ENCODE measurements around the gene EYS. TPM values are rescaled to one million over a fixed set of nuclear protein-coding genes. Genes with fewer than 3 reads are reported as not detected.

The EYS gene
- total RNA-seq, 1 experiment from 2014 or later, result not detected

DNA sequence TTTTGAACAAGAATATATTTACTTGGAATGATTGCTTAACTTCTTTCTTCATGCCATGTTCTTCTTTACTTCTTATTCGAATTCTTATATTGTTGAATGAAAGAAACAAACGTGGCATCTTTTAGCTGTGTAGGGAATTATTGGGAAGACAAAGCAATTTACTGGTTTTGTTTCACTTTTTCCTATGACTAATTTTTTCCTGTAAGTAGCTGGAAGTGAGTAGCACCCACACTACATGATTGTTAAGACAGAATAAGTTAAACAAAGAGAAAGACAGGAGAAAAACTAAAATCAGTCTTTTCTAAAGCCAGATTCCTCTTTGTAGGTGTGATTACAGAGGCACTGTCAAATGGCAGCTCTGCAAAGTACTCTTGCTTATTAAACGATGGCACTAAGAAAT is 593.4 kb downstream of the EYS start:
- H2AFZ ChIP-seq (ENCODE audit: low read length), result no peak overlapping the region
- Mint-ChIP-seq H3K27ac (no peak overlapping the region), H3K27me3 (ENCODE audit: low read depth) (no peaks in the 10 kb centered on the region)

More for the DNA sequence above, 593.4 kb downstream of the EYS start:
- H2BK5ac ChIP-seq (ENCODE audit: insufficient read length, low read length), result no peak overlapping the region
- H3K79me1 ChIP-seq (ENCODE audit: insufficient read depth, low read depth, low read length, poor library complexity, severe bottlenecking), result no peaks in the 10 kb centered on the region
- H2BK15ac ChIP-seq (ENCODE audit: low read depth, low read length), result no peak overlapping the region
- H3K79me2 ChIP-seq (ENCODE audit: insufficient read depth, low read length), result no peaks in the 10 kb centered on the region
- H3K27me3 ChIP-seq (ENCODE audit: insufficient read depth, low read length), result no peaks in the 10 kb centered on the region
- no peak overlapping the region for H3K14ac ChIP-seq (ENCODE audit: insufficient read depth, low read length)
- H3K36me3 Mint-ChIP-seq (ENCODE audit: insufficient read depth in 1 of 3, low read depth in 3 of 3), result no peaks in the 10 kb centered on the region
- TF ChIP-seq, protein P1, sequence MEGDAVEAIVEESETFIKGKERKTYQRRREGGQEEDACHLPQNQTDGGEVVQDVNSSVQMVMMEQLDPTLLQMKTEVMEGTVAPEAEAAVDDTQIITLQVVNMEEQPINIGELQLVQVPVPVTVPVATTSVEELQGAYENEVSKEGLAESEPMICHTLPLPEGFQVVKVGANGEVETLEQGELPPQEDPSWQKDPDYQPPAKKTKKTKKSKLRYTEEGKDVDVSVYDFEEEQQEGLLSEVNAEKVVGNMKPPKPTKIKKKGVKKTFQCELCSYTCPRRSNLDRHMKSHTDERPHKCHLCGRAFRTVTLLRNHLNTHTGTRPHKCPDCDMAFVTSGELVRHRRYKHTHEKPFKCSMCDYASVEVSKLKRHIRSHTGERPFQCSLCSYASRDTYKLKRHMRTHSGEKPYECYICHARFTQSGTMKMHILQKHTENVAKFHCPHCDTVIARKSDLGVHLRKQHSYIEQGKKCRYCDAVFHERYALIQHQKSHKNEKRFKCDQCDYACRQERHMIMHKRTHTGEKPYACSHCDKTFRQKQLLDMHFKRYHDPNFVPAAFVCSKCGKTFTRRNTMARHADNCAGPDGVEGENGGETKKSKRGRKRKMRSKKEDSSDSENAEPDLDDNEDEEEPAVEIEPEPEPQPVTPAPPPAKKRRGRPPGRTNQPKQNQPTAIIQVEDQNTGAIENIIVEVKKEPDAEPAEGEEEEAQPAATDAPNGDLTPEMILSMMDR (conservative IDR thresholded peaks at IDR 0.05), result no peak
- no peak overlapping the region for H3T11ph ChIP-seq (ENCODE audit: low read length)
- no peak overlapping the region for H2BK20ac ChIP-seq (ENCODE audit: low read depth, low read length, poor library complexity, severe bottlenecking)
- H4K91ac ChIP-seq (ENCODE audit: insufficient read length, low read depth, low read length), result no peak overlapping the region
- no peaks in the 10 kb centered on the region for H3K23me2 ChIP-seq (ENCODE audit: insufficient read length, low read depth, low read length, poor library complexity, severe bottlenecking)
- H3K18ac ChIP-seq (ENCODE audit: insufficient read length, low read depth, low read length), result no peak overlapping the region
- no peak overlapping the region for H3K4me2 ChIP-seq (ENCODE audit: insufficient read depth, insufficient read length, low read length)
- H2BK12ac ChIP-seq (ENCODE audit: insufficient read length, low read depth, low read length), result no peak overlapping the region
- no peak overlapping the region for H3K27ac ChIP-seq (ENCODE audit: insufficient read length, low read depth, low read length)
- no peaks in the 10 kb centered on the region for H3K9me3 ChIP-seq (ENCODE audit: control insufficient read depth, low read depth, low read length)
- no peaks in the 10 kb centered on the region for H3K4me1 Mint-ChIP-seq
- H3K4me1 ChIP-seq (ENCODE audit: insufficient read depth, low read length), result no peaks in the 10 kb centered on the region
- no peak overlapping the region for H3K4me3 Mint-ChIP-seq
- H4K8ac ChIP-seq (replicated peaks; ENCODE audit: insufficient read length, low read depth, low read length), result no peak overlapping the region
- no peak overlapping the region for H3K56ac ChIP-seq (ENCODE audit: insufficient read length, low read depth, low read length)
- no peak overlapping the region for H3K9ac ChIP-seq (ENCODE audit: extremely low read depth, insufficient read length, low read length)
- H3K4ac ChIP-seq (ENCODE audit: low read depth, low read length), result no peak overlapping the region
- H3K9me3 Mint-ChIP-seq, result no peaks in the 10 kb centered on the region
- DNase-seq, result no peak
- no peak overlapping the region for H3K23ac ChIP-seq (ENCODE audit: insufficient read length, low read depth, low read length)
- H4K5ac ChIP-seq (ENCODE audit: insufficient read length, low read depth, low read length), result no peak overlapping the region
- no peak overlapping the region for H2BK120ac ChIP-seq (ENCODE audit: low read depth, low read length, poor library complexity, severe bottlenecking)
- H2AK5ac ChIP-seq (ENCODE audit: insufficient read length, low read length), result no peak overlapping the region
- no CpG with 5 or more reads among the region's 3 CpGs for WGBS (ENCODE audit: extremely low coverage, insufficient read length, low lambda C conversion rate)
- H4K20me1 ChIP-seq (ENCODE audit: control insufficient read depth, insufficient read depth, insufficient read length), result no peaks in the 10 kb centered on the region
